Hepatocyte (in vitro differentiated cells): ENCODE measurements around the gene FOXO3.

Source experiments
- EZH2phosphoT487 ChIP-seq: fragments of 200-600 bp; sonication (generic); IDR thresholded peaks from one replicate; pipeline ENCODE4 v1.6.1; 2018; ENCODE audit warnings: antibody characterized with exemption, mild to moderate bottlenecking, low read depth, moderate library complexity; ENCODE audit not compliant: unreplicated experiment, severe bottlenecking
- TF ChIP-seq, protein P1 (sequence below): fragments of 200-600 bp; sonication (generic); IDR thresholded peaks from 2 replicates; pipeline ENCODE4 v1.5.1; 2016; ENCODE audit warnings: antibody characterized with exemption, mild to moderate bottlenecking; ENCODE audit not compliant: poor library complexity

DNA sequence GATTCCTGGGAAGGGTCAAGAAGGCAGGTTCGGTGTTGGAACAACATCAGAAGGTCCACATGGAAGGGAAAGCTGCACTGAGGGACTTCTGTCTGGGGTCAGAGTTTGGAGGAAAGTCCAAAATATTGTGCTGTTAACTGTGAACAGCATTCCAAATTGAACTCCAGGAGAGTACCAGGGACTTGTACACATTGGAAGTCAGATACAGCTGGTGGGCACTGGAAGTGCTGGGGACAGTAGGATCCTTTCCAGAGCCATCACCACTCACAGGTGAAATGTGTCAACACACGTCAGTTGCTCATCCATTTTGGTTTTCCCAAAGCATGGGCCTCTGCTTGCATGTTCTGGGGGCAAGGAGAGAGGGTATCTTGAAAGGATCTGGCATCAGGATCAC lies 18.6 kb downstream of the FOXO3 start:
- TF ChIP-seq, protein P1, sequence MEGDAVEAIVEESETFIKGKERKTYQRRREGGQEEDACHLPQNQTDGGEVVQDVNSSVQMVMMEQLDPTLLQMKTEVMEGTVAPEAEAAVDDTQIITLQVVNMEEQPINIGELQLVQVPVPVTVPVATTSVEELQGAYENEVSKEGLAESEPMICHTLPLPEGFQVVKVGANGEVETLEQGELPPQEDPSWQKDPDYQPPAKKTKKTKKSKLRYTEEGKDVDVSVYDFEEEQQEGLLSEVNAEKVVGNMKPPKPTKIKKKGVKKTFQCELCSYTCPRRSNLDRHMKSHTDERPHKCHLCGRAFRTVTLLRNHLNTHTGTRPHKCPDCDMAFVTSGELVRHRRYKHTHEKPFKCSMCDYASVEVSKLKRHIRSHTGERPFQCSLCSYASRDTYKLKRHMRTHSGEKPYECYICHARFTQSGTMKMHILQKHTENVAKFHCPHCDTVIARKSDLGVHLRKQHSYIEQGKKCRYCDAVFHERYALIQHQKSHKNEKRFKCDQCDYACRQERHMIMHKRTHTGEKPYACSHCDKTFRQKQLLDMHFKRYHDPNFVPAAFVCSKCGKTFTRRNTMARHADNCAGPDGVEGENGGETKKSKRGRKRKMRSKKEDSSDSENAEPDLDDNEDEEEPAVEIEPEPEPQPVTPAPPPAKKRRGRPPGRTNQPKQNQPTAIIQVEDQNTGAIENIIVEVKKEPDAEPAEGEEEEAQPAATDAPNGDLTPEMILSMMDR, result no peak
- TF ChIP-seq EZH2phosphoT487, result no peak
